Astrocyte (in vitro differentiated cells and primary cell): Measurements from ENCODE around the gene BCAN. TPM values are rescaled to one million over a fixed set of nuclear protein-coding genes. Genes with fewer than 3 reads are reported as not detected.

Experiments
- DNase-seq: peaks from one replicate; pipeline ENCODE4 v3.0.0-alpha.2; 2010; ENCODE audit warnings: low read depth
- FAIRE-seq: peaks from 2 replicates; lab custom pipeline; 2011; peaks lifted over from hg19 to GRCh38; lab: Jason Lieb, UNC
- H2AFZ ChIP-seq: 2 replicates; pipeline ENCODE4 v1.6.0; 2012; ENCODE audit warnings: low read depth, low read length, inconsistent platforms
- H3K27ac ChIP-seq: 2 replicates; pipeline ENCODE4 v1.5.1; 2011; ENCODE audit warnings: low read depth, low read length, inconsistent platforms
- H3K27me3 ChIP-seq: 2 replicates; pipeline ENCODE4 v1.6.0; 2011; ENCODE audit warnings: low read length, inconsistent platforms; ENCODE audit not compliant: insufficient read depth
- H3K36me3 ChIP-seq: 2 replicates; pipeline ENCODE4 v1.5.1; 2011; ENCODE audit warnings: low read length, inconsistent platforms; ENCODE audit not compliant: insufficient read depth
- H3K4me1 ChIP-seq: 2 replicates; pipeline ENCODE4 v1.5.1; 2011; ENCODE audit warnings: low read length, inconsistent platforms; ENCODE audit not compliant: insufficient read depth
- H3K4me2 ChIP-seq: 2 replicates; pipeline ENCODE4 v1.6.0; 2012; ENCODE audit warnings: low read length, inconsistent platforms
- H3K4me3 ChIP-seq: 2 replicates; pipeline ENCODE4 v1.5.1; 2011; ENCODE audit warnings: low read depth, mild to moderate bottlenecking, low read length, inconsistent platforms; ENCODE audit not compliant: insufficient read depth
- H3K79me2 ChIP-seq: 2 replicates; pipeline ENCODE4 v1.6.0; 2012; ENCODE audit warnings: mild to moderate bottlenecking, low read length, inconsistent platforms; ENCODE audit not compliant: insufficient read depth
- H3K9ac ChIP-seq: 2 replicates; pipeline ENCODE4 v1.6.0; 2012; ENCODE audit warnings: mild to moderate bottlenecking, low read length, inconsistent platforms
- H3K9me3 ChIP-seq: 2 replicates; pipeline ENCODE4 v1.5.1; 2012; ENCODE audit warnings: low read depth, mild to moderate bottlenecking, low read length, inconsistent platforms; ENCODE audit not compliant: insufficient read depth
- H4K20me1 ChIP-seq: 2 replicates; pipeline ENCODE4 v1.6.0; 2012; ENCODE audit warnings: low read length, inconsistent platforms; ENCODE audit not compliant: insufficient read depth
- H3K27ac Mint-ChIP-seq: one replicate; pipeline ENCODE4 v1.8.0; 2021; ENCODE audit warnings: mild to moderate bottlenecking, mixed read lengths; ENCODE audit not compliant: unreplicated experiment
- H3K27me3 Mint-ChIP-seq: one replicate; pipeline ENCODE4 v1.8.0; 2021; ENCODE audit warnings: low read depth, mixed read lengths; ENCODE audit not compliant: unreplicated experiment
- H3K36me3 Mint-ChIP-seq: one replicate; pipeline ENCODE4 v1.8.0; 2021; ENCODE audit warnings: low read depth, mixed read lengths; ENCODE audit not compliant: unreplicated experiment
- H3K4me1 Mint-ChIP-seq: one replicate; pipeline ENCODE4 v1.8.0; 2021; ENCODE audit warnings: low read depth, mixed read lengths; ENCODE audit not compliant: unreplicated experiment
- H3K4me3 Mint-ChIP-seq: one replicate; pipeline ENCODE4 v1.8.0; 2021; ENCODE audit warnings: mild to moderate bottlenecking, moderate library complexity, mixed read lengths; ENCODE audit not compliant: unreplicated experiment
- H3K9me3 Mint-ChIP-seq: one replicate; pipeline ENCODE4 v1.8.0; 2021; ENCODE audit warnings: mild to moderate bottlenecking, mixed read lengths; ENCODE audit not compliant: unreplicated experiment
- CTCF ChIP-seq: IDR thresholded peaks from 2 replicates; pipeline ENCODE4 v1.5.1; 2011; ENCODE audit warnings: low read depth, mild to moderate bottlenecking, inconsistent platforms, low read length, moderate library complexity; ENCODE audit not compliant: insufficient read depth
- EZH2 ChIP-seq: IDR thresholded peaks from 2 replicates; pipeline ENCODE4 v1.6.1; 2012; ENCODE audit warnings: mild to moderate bottlenecking, low read length, inconsistent platforms; ENCODE audit not compliant: insufficient read depth
- total RNA-seq: library from RNA; stranded (reverse); gene quantifications from 2 replicates; pipeline ENCODE4 v1.2.1, GENCODE V29; 2021

BCAN gene
- total RNA-seq, 1 donor from 2014 or later = 0.41 TPM

- H3K79me2 ChIP-seq = peaks cover 27% of the 10 kb centered on the region
- H3K9ac ChIP-seq = no peak overlapping the region
- DNase-seq = no peak
- H4K20me1 ChIP-seq = peaks cover 9% of the 10 kb centered on the region
- no peak for FAIRE-seq
- H3K27me3 ChIP-seq = peaks cover 5% of the 10 kb centered on the region
- no peak overlapping the region for H2AFZ ChIP-seq
- H3K4me2 ChIP-seq = no peak overlapping the region
- Mint-ChIP-seq H3K36me3 (no peaks in the 10 kb centered on the region), H3K4me3 (no peak overlapping the region), H3K27me3 (peaks cover 30% of the 10 kb centered on the region), H3K27ac (no peak overlapping the region), H3K9me3 (no peaks in the 10 kb centered on the region), H3K4me1 (peaks cover 9% of the 10 kb centered on the region)
- no peak overlapping the region for H3K4me3 ChIP-seq
- H3K36me3 ChIP-seq = no peaks in the 10 kb centered on the region
- TF ChIP-seq EZH2 (no peak), CTCF (no peak)
- H3K27ac ChIP-seq = no peak overlapping the region
- peaks cover 29% of the 10 kb centered on the region for H3K4me1 ChIP-seq
- H3K9me3 ChIP-seq = no peaks in the 10 kb centered on the region
Observed at GRCh38 chr1:156680056-156680455, 38.1 kb downstream of the BCAN start.

GRCh38 chr1:156681196-156681960, 39.5 kb downstream of the BCAN start:
- Histone ChIP-seq H3K27me3 (peaks cover 5% of the 10 kb centered on the region), H3K9ac (no peak overlapping the region), H4K20me1 (no peaks in the 10 kb centered on the region), H3K79me2 (peaks cover 14% of the 10 kb centered on the region), H3K4me3 (no peak overlapping the region), H2AFZ (no peak overlapping the region), H3K27ac (no peak overlapping the region), H3K4me1 (peaks cover 16% of the 10 kb centered on the region), H3K9me3 (no peaks in the 10 kb centered on the region), H3K4me2 (no peak overlapping the region), H3K36me3 (no peaks in the 10 kb centered on the region)
- H3K9me3 Mint-ChIP-seq = no peaks in the 10 kb centered on the region
- H3K4me1 Mint-ChIP-seq = peaks cover 6% of the 10 kb centered on the region
- TF ChIP-seq EZH2 (no peak), CTCF (no peak)
- H3K27me3 Mint-ChIP-seq = peaks cover 30% of the 10 kb centered on the region
- H3K27ac Mint-ChIP-seq = no peak overlapping the region
- no peak for FAIRE-seq
- no peaks in the 10 kb centered on the region for H3K36me3 Mint-ChIP-seq
- DNase-seq = no peak
- no peak overlapping the region for H3K4me3 Mint-ChIP-seq
